GM12865 (cell line): Measurements from ENCODE around the gene RHOH.
A peak's percentile ranks its signal among the peaks of the same experiment; 100 is the strongest.

Source experiments
- DNase-seq: peaks from one replicate; pipeline ENCODE4 v3.0.0; 2010; ENCODE audit warnings: low read depth
- H3K4me3 ChIP-seq: 2 replicates; pipeline ENCODE4 v1.5.1; 2011; ENCODE audit warnings: mild to moderate bottlenecking, low read depth, low read length, control low read depth
- TF ChIP-seq, protein P1 (sequence below): IDR thresholded peaks from 2 replicates; pipeline ENCODE4 v1.5.1; 2011; ENCODE audit warnings: low read length, control low read depth, low read depth, inconsistent platforms; ENCODE audit not compliant: insufficient read depth; ENCODE audit errors: missing control alignments

The RHOH gene

DNA sequence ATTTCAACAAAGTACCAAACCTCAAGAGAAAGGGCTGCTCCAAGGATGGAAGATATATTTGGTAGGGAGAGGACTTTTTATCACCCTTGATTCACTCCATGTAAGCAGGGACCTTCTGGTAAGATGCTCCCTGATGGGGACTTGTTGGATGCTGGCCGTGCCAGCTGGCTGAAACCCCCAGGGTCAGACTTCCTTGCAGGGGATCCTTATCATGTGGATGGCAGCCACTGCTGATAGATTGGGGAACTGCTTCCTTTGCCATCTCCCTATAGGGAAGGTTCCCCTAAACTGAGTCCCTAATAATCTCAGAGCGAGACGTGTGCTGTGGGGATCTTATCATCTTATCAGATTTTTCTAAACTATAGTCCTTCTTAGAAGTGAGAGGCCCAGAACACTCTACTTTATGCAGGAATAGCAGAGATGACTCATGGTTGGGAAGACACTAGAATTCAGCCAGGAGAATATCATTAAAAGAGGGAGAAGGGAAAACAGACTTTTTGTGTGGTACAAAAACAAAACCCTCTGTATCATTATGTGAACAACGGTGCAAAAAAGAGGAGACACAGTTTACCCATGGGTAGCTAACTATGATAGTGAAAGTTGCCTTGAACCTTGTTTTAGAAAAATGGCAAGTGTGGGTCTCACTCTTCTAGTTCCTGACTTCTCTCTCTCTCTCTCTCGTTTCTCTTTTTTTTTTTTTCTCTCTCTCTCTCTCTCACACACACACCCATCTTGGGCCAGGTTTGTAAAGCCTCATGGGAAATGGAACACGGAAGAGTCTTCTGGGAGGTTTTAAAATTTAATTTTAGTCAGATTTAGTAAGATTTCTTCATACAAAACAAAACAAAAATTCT lies 16.1 kb downstream of the RHOH start:
- DNase-seq, result no peak
- peak overlapping the region; percentile 87; the same call in 1 of the 2 replicates for H3K4me3 ChIP-seq
- TF ChIP-seq, protein P1, sequence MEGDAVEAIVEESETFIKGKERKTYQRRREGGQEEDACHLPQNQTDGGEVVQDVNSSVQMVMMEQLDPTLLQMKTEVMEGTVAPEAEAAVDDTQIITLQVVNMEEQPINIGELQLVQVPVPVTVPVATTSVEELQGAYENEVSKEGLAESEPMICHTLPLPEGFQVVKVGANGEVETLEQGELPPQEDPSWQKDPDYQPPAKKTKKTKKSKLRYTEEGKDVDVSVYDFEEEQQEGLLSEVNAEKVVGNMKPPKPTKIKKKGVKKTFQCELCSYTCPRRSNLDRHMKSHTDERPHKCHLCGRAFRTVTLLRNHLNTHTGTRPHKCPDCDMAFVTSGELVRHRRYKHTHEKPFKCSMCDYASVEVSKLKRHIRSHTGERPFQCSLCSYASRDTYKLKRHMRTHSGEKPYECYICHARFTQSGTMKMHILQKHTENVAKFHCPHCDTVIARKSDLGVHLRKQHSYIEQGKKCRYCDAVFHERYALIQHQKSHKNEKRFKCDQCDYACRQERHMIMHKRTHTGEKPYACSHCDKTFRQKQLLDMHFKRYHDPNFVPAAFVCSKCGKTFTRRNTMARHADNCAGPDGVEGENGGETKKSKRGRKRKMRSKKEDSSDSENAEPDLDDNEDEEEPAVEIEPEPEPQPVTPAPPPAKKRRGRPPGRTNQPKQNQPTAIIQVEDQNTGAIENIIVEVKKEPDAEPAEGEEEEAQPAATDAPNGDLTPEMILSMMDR, result no peak

- DNase-seq, result no peak
- TF ChIP-seq, protein P1, result no peak
- H3K4me3 ChIP-seq, result no peak overlapping the region
These were observed 17.2 kb downstream of the RHOH start for GRCh38 chr4:40214038-40214437.

DNA sequence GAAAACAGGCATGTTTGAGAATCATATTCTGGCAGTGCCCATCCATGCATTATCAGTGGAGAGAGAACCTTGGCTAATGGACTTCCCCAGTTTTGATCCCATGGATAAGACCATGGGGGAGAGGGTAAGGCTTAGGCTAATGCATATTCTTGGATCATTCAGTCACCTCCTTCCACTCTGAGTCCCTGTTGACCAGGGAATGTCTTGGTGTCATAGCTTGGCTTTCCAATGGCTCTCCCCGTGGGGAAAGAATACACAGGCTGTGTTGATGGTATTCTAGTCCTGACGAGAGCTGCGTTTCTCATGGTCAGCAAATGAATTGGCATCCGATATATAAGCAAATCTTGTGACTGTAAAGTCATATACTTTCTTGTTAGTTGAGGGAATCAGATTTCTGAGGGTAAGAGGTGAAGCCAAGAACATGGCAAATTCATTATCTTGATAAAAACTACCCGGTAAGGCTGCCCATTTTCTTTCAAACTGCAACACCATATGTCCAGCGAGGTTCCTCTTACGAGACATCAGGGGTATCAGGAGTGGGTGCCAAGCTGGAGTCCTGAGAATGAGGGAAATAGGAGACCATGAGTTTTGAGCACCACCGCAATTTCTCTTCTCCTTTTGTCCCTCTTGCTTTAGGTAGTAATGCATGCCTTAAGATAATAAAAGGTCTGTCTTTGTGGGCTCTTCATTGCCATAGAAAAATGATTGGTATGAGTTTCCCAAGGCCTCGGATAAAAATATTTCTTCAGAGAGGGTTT lies 18.0 kb downstream of the RHOH start:
- no peak overlapping the region for H3K4me3 ChIP-seq
- DNase-seq, result no peak
- TF ChIP-seq, protein P1, result no peak

- no peak overlapping the region for H3K4me3 ChIP-seq
- TF ChIP-seq, protein P1, result no peak
- DNase-seq, result no peak
These were observed 20.0 kb downstream of the RHOH start for GRCh38 chr4:40216622-40217366.

GRCh38 chr4:40221744-40222143 lies 24.9 kb downstream of the RHOH start:
- TF ChIP-seq, protein P1, result no peak
- DNase-seq, result no peak
- H3K4me3 ChIP-seq, result no peak overlapping the region

DNA sequence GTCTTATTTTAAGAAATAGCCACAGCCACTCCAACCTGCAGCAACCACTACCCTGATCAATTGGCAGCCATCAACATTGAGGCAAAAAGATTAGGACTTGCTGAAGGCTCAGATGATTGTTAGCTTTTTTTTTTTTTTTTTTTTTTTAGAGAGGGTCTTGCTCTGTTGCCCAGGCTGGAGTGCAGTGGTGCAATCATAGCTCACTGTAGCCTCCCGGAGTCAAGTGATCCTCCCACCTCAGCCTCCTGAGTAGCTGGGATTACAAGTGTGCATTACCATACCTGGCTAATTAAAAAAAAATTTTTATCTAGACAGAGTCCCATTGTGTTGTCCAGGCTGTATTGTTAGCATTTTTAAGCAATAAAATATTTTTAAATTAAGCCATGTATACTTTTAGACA lies 26.5 kb downstream of the RHOH start:
- DNase-seq, result no peak
- TF ChIP-seq, protein P1, result no peak
- H3K4me3 ChIP-seq, result no peak overlapping the region
